CD4-positive, alpha-beta memory T cell (primary cell): Measurements from ENCODE around the gene KCTD16. TPM values are rescaled to one million over a fixed set of nuclear protein-coding genes. Genes with fewer than 3 reads are reported as not detected.
A peak's percentile ranks its signal among the peaks of the same experiment; 100 is the strongest.

Experiments used
- CTCF ChIA-PET: fragments of 350-600 bp; sonication (Branson Sonifier 250); formaldehyde crosslinking; loops from one replicate; lab custom pipeline; 2021; ENCODE audit warnings: inconsistent platforms; ENCODE audit not compliant: partially characterized antibody; lab: Charles Lee
- POLR2A ChIA-PET: fragments of 350-600 bp; sonication (Branson Sonifier 250); formaldehyde crosslinking; loops from one replicate; lab custom pipeline; 2021; ENCODE audit not compliant: partially characterized antibody; lab: Charles Lee
- DNase-seq, 5 donors: peaks; one replicate each; pipeline versions ENCODE4 v3.0.0 to v3.0.0-alpha.2; 2020 to 2022; ENCODE audit warnings: mixed read lengths in 1 of 5
- H3K27ac ChIP-seq: one replicate; pipeline ENCODE4 v1.7.0; 2013; ENCODE audit warnings: low read depth, low read length
- H3K27me3 ChIP-seq: 2 replicates; pipeline ENCODE4 v1.7.0; 2013; ENCODE audit warnings: mild to moderate bottlenecking, low read length, moderate library complexity; ENCODE audit not compliant: insufficient read depth
- H3K36me3 ChIP-seq: 2 replicates; pipeline ENCODE4 v1.7.0; 2013; ENCODE audit warnings: mild to moderate bottlenecking, low read length, moderate library complexity; ENCODE audit not compliant: insufficient read depth
- H3K4me1 ChIP-seq: 2 replicates; pipeline ENCODE4 v1.7.0; 2013; ENCODE audit warnings: mild to moderate bottlenecking, low read length, moderate library complexity; ENCODE audit not compliant: insufficient read depth
- H3K4me3 ChIP-seq, 2 donors: one replicate each; pipeline ENCODE4 v1.7.0; 2013; ENCODE audit warnings: low read length in 2 of 2, mild to moderate bottlenecking in 1 of 2
- H3K9me3 ChIP-seq, 2 donors: one replicate each; pipeline ENCODE4 v1.7.0; 2013; ENCODE audit warnings: low read length in 2 of 2, control low read depth in 1 of 2; ENCODE audit not compliant: control insufficient read depth in 1 of 2
- H3K27ac Mint-ChIP-seq, 7 donors: one replicate each; pipeline ENCODE4 v1.8.0; 2020 to 2021; ENCODE audit warnings: mixed read lengths in 7 of 7, mild to moderate bottlenecking in 6 of 7, inconsistent platforms in 3 of 7, moderate library complexity in 3 of 7
- H3K27me3 Mint-ChIP-seq, 2 donors: one replicate each; pipeline ENCODE4 v1.8.0; 2020 to 2021; ENCODE audit warnings: mixed read lengths in 2 of 2
- H3K36me3 Mint-ChIP-seq, 2 donors: one replicate each; pipeline ENCODE4 v1.8.0; 2020 to 2021; ENCODE audit warnings: mixed read lengths in 2 of 2, inconsistent platforms in 1 of 2, mild to moderate bottlenecking in 1 of 2
- H3K4me1 Mint-ChIP-seq, 4 donors: one replicate each; pipeline ENCODE4 v1.8.0; 2020 to 2021; ENCODE audit warnings: mixed read lengths in 4 of 4, mild to moderate bottlenecking in 1 of 4
- H3K4me3 Mint-ChIP-seq, 8 donors: one replicate each; pipeline ENCODE4 v1.8.0; 2020 to 2021; ENCODE audit warnings: mixed read lengths in 8 of 8, mild to moderate bottlenecking in 7 of 8, moderate library complexity in 6 of 8, inconsistent platforms in 3 of 8
- H3K9me3 Mint-ChIP-seq, 8 donors: one replicate each; pipeline ENCODE4 v1.8.0; 2020 to 2021; ENCODE audit warnings: mixed read lengths in 8 of 8, mild to moderate bottlenecking in 5 of 8, inconsistent platforms in 3 of 8, moderate library complexity in 1 of 8
- intact Hi-C: fragments of 100-400 bp; cut with micrococcal nuclease; formaldehyde crosslinking; loops from one replicate; pipeline ENCODE4 v1.15.1; 2023
- polyA plus RNA-seq, 2 donors: library from polyadenylated mRNA; unstranded; fragments of 300-500 nt; fragmentation: Illumina TruSeq; gene quantifications; one replicate each; pipeline ENCODE4 v1.2.3, GENCODE V29; 2021
- total RNA-seq, 2 experiments: library from RNA; stranded (reverse); gene quantifications; one replicate each; pipeline ENCODE4 v1.2.3, GENCODE V29; 2021

The KCTD16 gene
- total and polyA plus RNA-seq, 4 experiments from 2014 or later: 0.03 to 0.20 (median 0.14) TPM; not detected in 1

GRCh38 chr5:144298658-144299057, 128.0 kb downstream of the KCTD16 start:
- ChIA-PET POLR2A (no interaction called here), CTCF (no interaction called here)
- no peaks in the 10 kb centered on the region for H3K9me3 ChIP-seq

DNA sequence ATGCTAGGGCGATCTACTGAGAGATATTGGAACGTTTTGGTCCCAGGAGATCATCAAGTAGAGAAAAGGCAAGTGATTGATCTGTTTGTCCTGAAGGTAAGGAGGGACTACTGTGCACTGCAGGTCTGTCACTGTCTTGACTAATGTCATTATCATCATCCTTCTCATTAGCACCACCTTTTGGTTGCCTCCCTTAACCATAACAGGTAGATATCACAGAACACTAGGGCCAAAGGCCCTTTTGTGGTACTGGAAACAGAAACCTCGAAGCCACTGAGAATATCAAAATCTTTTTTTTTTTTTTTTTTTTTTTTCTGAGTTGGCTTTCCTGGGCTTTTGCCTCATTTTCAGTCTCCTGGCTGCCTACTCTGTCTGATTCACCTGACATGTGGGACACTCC, 134.0 kb downstream of the KCTD16 start:
- H3K36me3 Mint-ChIP-seq: no peaks in the 10 kb centered on the region
- no peak overlapping the region for H3K27ac Mint-ChIP-seq

More at GRCh38 chr5:144298658-144299057, 128.0 kb downstream of the KCTD16 start:
- DNase-seq: no peak
- Mint-ChIP-seq H3K4me3 (no peak overlapping the region), H3K36me3 (no peaks in the 10 kb centered on the region), H3K9me3 (peaks cover 0 to 2% (median 0%) of the 10 kb centered on the region in 8 donors), H3K4me1 (no peaks in the 10 kb centered on the region), H3K27me3 (peaks cover 2 to 3% of the 10 kb centered on the region in 2 donors), H3K27ac (no peak overlapping the region)
- Histone ChIP-seq H3K27me3 (no peaks in the 10 kb centered on the region), H3K36me3 (no peaks in the 10 kb centered on the region), H3K27ac (no peak overlapping the region), H3K4me1 (no peaks in the 10 kb centered on the region), H3K4me3 (no peak overlapping the region)
- intact Hi-C loops: no loop called here

DNA sequence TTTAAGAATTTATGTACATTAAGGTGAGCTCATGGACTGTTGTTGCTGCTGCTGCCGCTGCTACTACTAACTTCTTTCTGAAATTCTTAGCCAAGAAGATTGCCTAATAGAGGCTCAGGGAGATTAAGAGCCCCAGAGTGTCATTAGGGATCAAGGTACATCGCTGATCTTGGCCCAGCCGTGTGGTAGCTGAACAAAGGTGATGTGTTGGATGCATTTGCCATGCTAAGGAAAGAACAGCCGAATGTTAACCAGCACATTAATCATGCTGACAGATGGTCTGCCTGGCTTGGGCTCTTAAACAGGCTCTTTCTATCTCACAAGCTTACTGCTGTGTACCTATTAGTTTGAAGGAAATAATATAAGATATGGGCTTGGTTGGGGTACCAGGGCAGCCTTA, 137.1 kb downstream of the KCTD16 start:
- Histone ChIP-seq H3K27me3 (no peaks in the 10 kb centered on the region), H3K36me3 (no peaks in the 10 kb centered on the region), H3K4me1 (no peaks in the 10 kb centered on the region), H3K9me3 (no peaks in the 10 kb centered on the region), H3K27ac (no peak overlapping the region), H3K4me3 (no peak overlapping the region)
- ChIA-PET CTCF (interaction anchor here (0.6 kb wide), 1 partner anchor 1913 kb away, joined by 3 read pairs; no protein-coding TSS in a partner anchor), POLR2A (no interaction called here)
- H3K27me3 Mint-ChIP-seq: peaks cover 0 to 2% of the 10 kb centered on the region in 2 donors
- DNase-seq: no peak
- H3K36me3 Mint-ChIP-seq: no peaks in the 10 kb centered on the region
- H3K27ac Mint-ChIP-seq: no peak overlapping the region
- intact Hi-C loops: no loop called here
- H3K9me3 Mint-ChIP-seq: no peaks in the 10 kb centered on the region
- H3K4me1 Mint-ChIP-seq: no peaks in the 10 kb centered on the region
- H3K4me3 Mint-ChIP-seq: no peak overlapping the region

More for the DNA sequence above, 134.0 kb downstream of the KCTD16 start:
- no peak for DNase-seq
- Mint-ChIP-seq H3K9me3 (peaks cover 0 to 2% (median 0%) of the 10 kb centered on the region in 8 donors), H3K4me1 (no peaks in the 10 kb centered on the region), H3K27me3 (peaks cover 2 to 3% of the 10 kb centered on the region in 2 donors), H3K4me3 (no peak overlapping the region)
- POLR2A ChIA-PET: no interaction called here
- no peak overlapping the region for H3K27ac ChIP-seq
- no peaks in the 10 kb centered on the region for H3K4me1 ChIP-seq
- H3K4me3 ChIP-seq: no peak overlapping the region
- no peaks in the 10 kb centered on the region for H3K36me3 ChIP-seq
- H3K9me3 ChIP-seq: no peaks in the 10 kb centered on the region
- H3K27me3 ChIP-seq: no peaks in the 10 kb centered on the region
- CTCF ChIA-PET: no interaction called here
- intact Hi-C loops: no loop called here

- Mint-ChIP-seq H3K9me3 (no peaks in the 10 kb centered on the region), H3K36me3 (no peaks in the 10 kb centered on the region), H3K4me3 (no peak overlapping the region), H3K27me3 (peaks cover 0 to 2% of the 10 kb centered on the region in 2 donors), H3K27ac (no peak overlapping the region), H3K4me1 (no peaks in the 10 kb centered on the region)
- Histone ChIP-seq H3K4me1 (no peaks in the 10 kb centered on the region), H3K9me3 (no peaks in the 10 kb centered on the region), H3K36me3 (no peaks in the 10 kb centered on the region), H3K27ac (no peak overlapping the region), H3K4me3 (no peak overlapping the region), H3K27me3 (no peaks in the 10 kb centered on the region)
- DNase-seq: no peak
- POLR2A ChIA-PET: no interaction called here
- intact Hi-C loops: no loop called here
- CTCF ChIA-PET: interaction anchor here (0.6 kb wide), 1 partner anchor 1913 kb away, joined by 3 read pairs; no protein-coding TSS in a partner anchor
Observed at GRCh38 chr5:144308174-144308573, 137.5 kb downstream of the KCTD16 start.

DNA sequence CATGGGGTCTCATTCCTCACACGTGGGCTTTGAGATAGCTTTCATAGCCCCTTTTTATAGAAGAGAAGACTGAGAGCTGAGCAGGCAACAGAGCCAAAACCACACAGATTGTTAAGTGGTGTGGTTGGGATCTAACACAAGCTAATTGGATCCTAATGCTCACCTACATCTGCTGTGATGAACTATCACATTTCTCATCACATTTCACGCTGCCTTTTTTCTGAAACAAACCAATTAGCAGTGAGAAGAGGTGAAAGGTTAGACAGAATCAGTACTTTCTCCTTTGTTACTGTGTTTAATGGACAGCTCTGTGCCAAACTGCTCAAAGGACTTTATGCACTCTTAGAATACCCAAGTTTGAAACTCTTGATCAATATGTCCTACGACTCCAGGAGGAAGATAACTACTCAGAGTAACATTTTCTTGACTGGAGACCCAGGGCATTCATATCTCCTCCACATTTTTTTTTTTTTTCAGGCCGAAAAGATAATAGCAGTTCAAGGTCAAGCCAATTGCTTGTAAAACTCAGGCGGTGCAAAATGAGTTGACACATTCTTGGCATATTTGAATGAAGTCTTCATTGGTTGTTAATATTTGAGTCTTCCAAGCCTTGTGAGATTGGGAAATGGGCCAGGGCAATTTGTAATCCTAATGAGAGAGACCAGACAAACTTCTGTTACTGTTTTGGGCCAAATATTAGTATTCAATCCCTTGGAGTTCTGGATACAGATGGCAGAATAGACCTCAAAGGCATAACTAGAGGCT, 138.4 kb downstream of the KCTD16 start:
- Histone ChIP-seq H3K36me3 (no peaks in the 10 kb centered on the region), H3K9me3 (no peaks in the 10 kb centered on the region), H3K27me3 (no peaks in the 10 kb centered on the region), H3K4me3 (no peak overlapping the region), H3K4me1 (no peaks in the 10 kb centered on the region), H3K27ac (no peak overlapping the region)
- Mint-ChIP-seq H3K9me3 (no peaks in the 10 kb centered on the region), H3K4me1 (no peaks in the 10 kb centered on the region), H3K27me3 (peaks cover 0 to 3% of the 10 kb centered on the region in 2 donors), H3K27ac (no peak overlapping the region), H3K4me3 (no peak overlapping the region), H3K36me3 (no peaks in the 10 kb centered on the region)
- ChIA-PET CTCF (no interaction called here), POLR2A (no interaction called here)
- DNase-seq: no peak
- intact Hi-C loops: no loop called here

DNA sequence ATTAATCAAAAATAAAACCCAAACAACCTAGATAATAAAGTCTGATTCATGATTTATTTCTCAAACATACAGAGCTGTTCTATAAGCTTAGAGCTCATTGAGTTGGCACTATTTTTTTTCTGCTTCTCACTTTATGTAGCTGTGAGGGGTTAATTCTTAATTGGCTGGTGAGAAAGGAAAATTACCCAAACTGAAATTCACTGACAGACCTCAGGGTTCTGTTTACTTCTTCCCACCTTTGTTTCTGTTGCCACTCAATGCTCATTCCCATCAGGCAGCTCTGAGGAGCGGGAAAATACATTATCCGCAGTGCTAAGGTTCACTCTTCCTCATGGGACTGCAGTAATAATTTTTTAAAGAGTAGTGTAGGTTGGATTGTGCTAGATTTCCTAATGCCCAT, 139.9 kb downstream of the KCTD16 start:
- H3K27me3 ChIP-seq: no peaks in the 10 kb centered on the region
- no peaks in the 10 kb centered on the region for H3K9me3 ChIP-seq
- no peaks in the 10 kb centered on the region for H3K36me3 ChIP-seq
- H3K4me1 ChIP-seq: no peaks in the 10 kb centered on the region
- Mint-ChIP-seq H3K4me3 (no peak overlapping the region), H3K36me3 (no peaks in the 10 kb centered on the region), H3K27me3 (peaks cover 0 to 3% of the 10 kb centered on the region in 2 donors), H3K9me3 (no peaks in the 10 kb centered on the region), H3K27ac (peak overlapping the region in 1 of 7 donors; percentile 18), H3K4me1 (no peaks in the 10 kb centered on the region)
- intact Hi-C loops: no loop called here
- H3K27ac ChIP-seq: no peak overlapping the region
- DNase-seq: no peak
- ChIA-PET POLR2A (no interaction called here), CTCF (no interaction called here)
- no peak overlapping the region for H3K4me3 ChIP-seq

DNA sequence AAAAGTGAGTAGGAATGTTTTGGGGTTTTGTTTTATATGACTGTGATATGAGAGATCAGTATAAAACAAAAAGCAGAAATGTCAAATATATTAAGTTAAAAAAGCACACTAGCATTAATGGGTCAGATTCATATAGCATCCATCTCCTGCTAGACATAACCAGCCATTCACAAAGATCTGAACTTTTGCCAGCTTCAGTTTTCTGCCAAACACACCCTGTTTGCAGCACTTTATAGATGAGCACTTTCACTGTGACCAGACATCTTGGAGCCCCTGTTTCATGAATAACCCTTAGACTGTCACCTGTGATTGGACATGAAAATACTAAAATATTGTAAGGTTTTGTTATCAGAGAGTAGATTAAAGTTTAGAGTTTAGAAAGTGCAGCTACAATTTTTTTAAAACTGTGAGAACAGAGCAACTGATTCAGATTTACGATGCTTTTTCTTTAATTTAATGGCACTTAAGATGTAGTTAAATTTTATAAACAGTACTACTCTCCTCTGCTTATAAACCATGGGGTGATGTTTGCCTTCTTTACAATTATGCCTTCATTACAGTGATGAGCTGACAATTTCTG, 142.6 kb downstream of the KCTD16 start:
- H3K4me1 Mint-ChIP-seq: no peaks in the 10 kb centered on the region

More for the DNA sequence above, 142.6 kb downstream of the KCTD16 start:
- no peaks in the 10 kb centered on the region for H3K36me3 ChIP-seq
- intact Hi-C loops: no loop called here
- no peaks in the 10 kb centered on the region for H3K36me3 Mint-ChIP-seq
- CTCF ChIA-PET: no interaction called here
- H3K4me3 ChIP-seq: no peak overlapping the region
- no peak overlapping the region for H3K27ac Mint-ChIP-seq
- no peak overlapping the region for H3K4me3 Mint-ChIP-seq
- no peak overlapping the region for H3K27ac ChIP-seq
- no peak for DNase-seq
- H3K9me3 ChIP-seq: no peaks in the 10 kb centered on the region
- H3K9me3 Mint-ChIP-seq: no peaks in the 10 kb centered on the region
- H3K4me1 ChIP-seq: no peaks in the 10 kb centered on the region
- peaks cover 0 to 3% of the 10 kb centered on the region in 2 donors for H3K27me3 Mint-ChIP-seq
- H3K27me3 ChIP-seq: no peaks in the 10 kb centered on the region
- POLR2A ChIA-PET: no interaction called here
